ENCODE measurements around the gene BSPRY.

BSPRY gene

GRCh38 chr9:113350937-113351336 lies 1.6 kb downstream of the BSPRY start:
- Histone ChIP-seq H3K27ac (ENCODE audit: low read depth, low read length) (no peak overlapping the region), H3K4me3 (ENCODE audit: insufficient read depth, low read length, poor library complexity, severe bottlenecking) (no peak overlapping the region), H2AFZ (ENCODE audit: low read depth, low read length, severe bottlenecking) (no peak overlapping the region), H3K4me2 (ENCODE audit: low read depth, low read length, poor library complexity, severe bottlenecking) (no peak overlapping the region), H3K9ac (ENCODE audit: low read length) (no peak overlapping the region), H3K9me3 (ENCODE audit: insufficient read depth, low read length) (no peaks in the 10 kb centered on the region), H3K9me2 (replicated peaks; ENCODE audit: insufficient read depth, low read length) (no peaks in the 10 kb centered on the region), H3K79me2 (ENCODE audit: insufficient read depth, low read length) (no peaks in the 10 kb centered on the region), H3K27me3 (ENCODE audit: low read length) (no peaks in the 10 kb centered on the region), H3F3A (ENCODE audit: insufficient read depth) (no peaks in the 10 kb centered on the region), H4K20me1 (ENCODE audit: low read depth, low read length) (no peaks in the 10 kb centered on the region), H3K36me3 (ENCODE audit: low read length) (no peaks in the 10 kb centered on the region)
- TF ChIP-seq, protein P1, sequence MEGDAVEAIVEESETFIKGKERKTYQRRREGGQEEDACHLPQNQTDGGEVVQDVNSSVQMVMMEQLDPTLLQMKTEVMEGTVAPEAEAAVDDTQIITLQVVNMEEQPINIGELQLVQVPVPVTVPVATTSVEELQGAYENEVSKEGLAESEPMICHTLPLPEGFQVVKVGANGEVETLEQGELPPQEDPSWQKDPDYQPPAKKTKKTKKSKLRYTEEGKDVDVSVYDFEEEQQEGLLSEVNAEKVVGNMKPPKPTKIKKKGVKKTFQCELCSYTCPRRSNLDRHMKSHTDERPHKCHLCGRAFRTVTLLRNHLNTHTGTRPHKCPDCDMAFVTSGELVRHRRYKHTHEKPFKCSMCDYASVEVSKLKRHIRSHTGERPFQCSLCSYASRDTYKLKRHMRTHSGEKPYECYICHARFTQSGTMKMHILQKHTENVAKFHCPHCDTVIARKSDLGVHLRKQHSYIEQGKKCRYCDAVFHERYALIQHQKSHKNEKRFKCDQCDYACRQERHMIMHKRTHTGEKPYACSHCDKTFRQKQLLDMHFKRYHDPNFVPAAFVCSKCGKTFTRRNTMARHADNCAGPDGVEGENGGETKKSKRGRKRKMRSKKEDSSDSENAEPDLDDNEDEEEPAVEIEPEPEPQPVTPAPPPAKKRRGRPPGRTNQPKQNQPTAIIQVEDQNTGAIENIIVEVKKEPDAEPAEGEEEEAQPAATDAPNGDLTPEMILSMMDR (IDR thresholded peaks at IDR 0.05; ENCODE audit: insufficient read depth, low read length, poor library complexity, severe bottlenecking): no peak
- no peak for TF ChIP-seq EZH2phosphoT487 (conservative IDR thresholded peaks at IDR 0.05; ENCODE audit: low read length)

DNA sequence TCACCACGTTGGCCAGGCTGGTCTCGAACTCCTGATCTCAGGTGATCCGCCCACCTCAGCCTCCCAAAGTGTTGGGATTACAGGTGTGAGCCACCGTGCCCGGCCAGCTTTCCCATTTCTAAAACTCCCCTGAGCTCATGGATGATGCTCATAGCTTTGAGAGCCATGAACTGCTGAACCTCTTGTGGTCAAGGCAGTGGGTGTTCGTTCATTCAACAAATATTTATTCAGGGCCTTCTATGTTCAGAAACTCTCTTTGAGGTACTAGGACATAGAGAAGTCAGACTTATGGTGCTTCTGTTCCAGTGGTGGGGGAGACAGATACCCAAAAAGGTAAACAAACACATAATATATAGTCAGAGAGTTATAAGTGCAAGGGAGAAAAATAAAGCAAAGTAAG lies 2.7 kb downstream of the BSPRY start:
- Histone ChIP-seq H3K4me2 (ENCODE audit: low read depth, low read length, poor library complexity, severe bottlenecking) (no peak overlapping the region), H3K27ac (ENCODE audit: low read depth, low read length) (no peak overlapping the region), H3K36me3 (ENCODE audit: low read length) (no peaks in the 10 kb centered on the region), H3K9me2 (replicated peaks; ENCODE audit: insufficient read depth, low read length) (no peaks in the 10 kb centered on the region), H3K4me3 (ENCODE audit: insufficient read depth, low read length, poor library complexity, severe bottlenecking) (no peak overlapping the region), H3K27me3 (ENCODE audit: low read length) (no peaks in the 10 kb centered on the region), H3F3A (ENCODE audit: insufficient read depth) (no peaks in the 10 kb centered on the region), H2AFZ (ENCODE audit: low read depth, low read length, severe bottlenecking) (no peak overlapping the region), H3K9me3 (ENCODE audit: insufficient read depth, low read length) (no peaks in the 10 kb centered on the region), H3K9ac (ENCODE audit: low read length) (no peak overlapping the region), H3K79me2 (ENCODE audit: insufficient read depth, low read length) (no peaks in the 10 kb centered on the region), H4K20me1 (ENCODE audit: low read depth, low read length) (no peaks in the 10 kb centered on the region)
- no peak for TF ChIP-seq EZH2phosphoT487 (conservative IDR thresholded peaks at IDR 0.05; ENCODE audit: low read length)
- TF ChIP-seq, protein P1 (IDR thresholded peaks at IDR 0.05; ENCODE audit: insufficient read depth, low read length, poor library complexity, severe bottlenecking): no peak

- Histone ChIP-seq H4K20me1 (ENCODE audit: low read depth, low read length) (no peaks in the 10 kb centered on the region), H3K4me2 (ENCODE audit: low read depth, low read length, poor library complexity, severe bottlenecking) (no peak overlapping the region), H3K36me3 (ENCODE audit: low read length) (no peaks in the 10 kb centered on the region), H3F3A (ENCODE audit: insufficient read depth) (no peaks in the 10 kb centered on the region), H3K9ac (ENCODE audit: low read length) (no peak overlapping the region), H3K27ac (ENCODE audit: low read depth, low read length) (no peak overlapping the region), H3K9me3 (ENCODE audit: insufficient read depth, low read length) (no peaks in the 10 kb centered on the region), H3K27me3 (ENCODE audit: low read length) (no peaks in the 10 kb centered on the region), H3K9me2 (replicated peaks; ENCODE audit: insufficient read depth, low read length) (no peaks in the 10 kb centered on the region), H3K4me3 (ENCODE audit: insufficient read depth, low read length, poor library complexity, severe bottlenecking) (no peak overlapping the region), H2AFZ (ENCODE audit: low read depth, low read length, severe bottlenecking) (no peak overlapping the region), H3K79me2 (ENCODE audit: insufficient read depth, low read length) (no peaks in the 10 kb centered on the region)
- no peak for TF ChIP-seq EZH2phosphoT487 (conservative IDR thresholded peaks at IDR 0.05; ENCODE audit: low read length)
- TF ChIP-seq, protein P1 (IDR thresholded peaks at IDR 0.05; ENCODE audit: insufficient read depth, low read length, poor library complexity, severe bottlenecking): no peak
Measured at GRCh38 chr9:113352411-113352810, 3.1 kb downstream of the BSPRY start.

All from SU-DHL-6 (cell line).